NCI-H1436 (cell line): ENCODE results near the gene NT5DC3.

Experiments
- DNase-seq: peaks from one replicate; lab custom pipeline; 2025; lab: John Stamatoyannopoulos, UW

NT5DC3 gene

GRCh38 chr12:103809154-103809553, 31.9 kb downstream of the NT5DC3 start:
- DNase-seq: no peak

- DNase-seq: no peak
Measured at GRCh38 chr12:103808239-103808880, 32.7 kb downstream of the NT5DC3 start.

GRCh38 chr12:103807561-103808238, 33.3 kb downstream of the NT5DC3 start:
- no peak for DNase-seq

GRCh38 chr12:103806803-103807202, 34.2 kb downstream of the NT5DC3 start:
- DNase-seq: no peak

- no peak for DNase-seq
Measured at GRCh38 chr12:103805655-103806360, 35.2 kb downstream of the NT5DC3 start.

- no peak for DNase-seq
Measured at GRCh38 chr12:103803847-103804246, 37.2 kb downstream of the NT5DC3 start.

GRCh38 chr12:103802586-103802886, 38.5 kb downstream of the NT5DC3 start:
- no peak for DNase-seq

- no peak for DNase-seq
Measured at GRCh38 chr12:103801709-103802585, 39.1 kb downstream of the NT5DC3 start.

GRCh38 chr12:103799857-103800771, 40.9 kb downstream of the NT5DC3 start:
- DNase-seq: peak; percentile 64

GRCh38 chr12:103799504-103799856, 41.6 kb downstream of the NT5DC3 start:
- no peak for DNase-seq

GRCh38 chr12:103798586-103798985, 42.4 kb downstream of the NT5DC3 start:
- DNase-seq: no peak

- DNase-seq: no peak
Measured at GRCh38 chr12:103794309-103795213, 46.5 kb downstream of the NT5DC3 start.

GRCh38 chr12:103793512-103794045, 47.5 kb downstream of the NT5DC3 start:
- no peak for DNase-seq

- no peak for DNase-seq
Measured at GRCh38 chr12:103793046-103793445, 48.0 kb downstream of the NT5DC3 start.

- DNase-seq: no peak
Measured at GRCh38 chr12:103791350-103791920, 49.6 kb downstream of the NT5DC3 start.

GRCh38 chr12:103786201-103786600, 54.8 kb downstream of the NT5DC3 start:
- DNase-seq: no peak

- DNase-seq: no peak
Measured at GRCh38 chr12:103785243-103786031, 55.6 kb downstream of the NT5DC3 start.

GRCh38 chr12:103783744-103784664, 57.0 kb downstream of the NT5DC3 start:
- DNase-seq: no peak
